Measurements from ENCODE around the gene SUGT1.

DNA sequence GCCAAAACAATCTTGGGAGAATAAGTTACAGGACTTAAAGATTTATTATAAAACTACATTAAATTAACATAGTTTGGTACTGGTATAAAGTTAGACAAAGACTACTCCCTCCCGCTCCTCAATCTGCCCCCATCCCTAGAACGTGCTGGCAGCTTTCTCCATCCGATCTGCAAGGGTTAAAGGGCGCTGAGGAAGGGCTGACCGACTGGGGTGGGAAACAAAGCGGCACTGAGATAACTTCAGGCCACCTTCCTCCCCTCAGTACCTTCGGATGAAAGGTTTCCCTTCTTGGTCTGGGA, 790 bp upstream of the SUGT1 start:
- TF ChIP-seq, protein P1, sequence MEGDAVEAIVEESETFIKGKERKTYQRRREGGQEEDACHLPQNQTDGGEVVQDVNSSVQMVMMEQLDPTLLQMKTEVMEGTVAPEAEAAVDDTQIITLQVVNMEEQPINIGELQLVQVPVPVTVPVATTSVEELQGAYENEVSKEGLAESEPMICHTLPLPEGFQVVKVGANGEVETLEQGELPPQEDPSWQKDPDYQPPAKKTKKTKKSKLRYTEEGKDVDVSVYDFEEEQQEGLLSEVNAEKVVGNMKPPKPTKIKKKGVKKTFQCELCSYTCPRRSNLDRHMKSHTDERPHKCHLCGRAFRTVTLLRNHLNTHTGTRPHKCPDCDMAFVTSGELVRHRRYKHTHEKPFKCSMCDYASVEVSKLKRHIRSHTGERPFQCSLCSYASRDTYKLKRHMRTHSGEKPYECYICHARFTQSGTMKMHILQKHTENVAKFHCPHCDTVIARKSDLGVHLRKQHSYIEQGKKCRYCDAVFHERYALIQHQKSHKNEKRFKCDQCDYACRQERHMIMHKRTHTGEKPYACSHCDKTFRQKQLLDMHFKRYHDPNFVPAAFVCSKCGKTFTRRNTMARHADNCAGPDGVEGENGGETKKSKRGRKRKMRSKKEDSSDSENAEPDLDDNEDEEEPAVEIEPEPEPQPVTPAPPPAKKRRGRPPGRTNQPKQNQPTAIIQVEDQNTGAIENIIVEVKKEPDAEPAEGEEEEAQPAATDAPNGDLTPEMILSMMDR (conservative IDR thresholded peaks at IDR 0.05; ENCODE audit: low read depth in 2 of 2), result no peak
- TF ChIP-seq, protein P2, sequence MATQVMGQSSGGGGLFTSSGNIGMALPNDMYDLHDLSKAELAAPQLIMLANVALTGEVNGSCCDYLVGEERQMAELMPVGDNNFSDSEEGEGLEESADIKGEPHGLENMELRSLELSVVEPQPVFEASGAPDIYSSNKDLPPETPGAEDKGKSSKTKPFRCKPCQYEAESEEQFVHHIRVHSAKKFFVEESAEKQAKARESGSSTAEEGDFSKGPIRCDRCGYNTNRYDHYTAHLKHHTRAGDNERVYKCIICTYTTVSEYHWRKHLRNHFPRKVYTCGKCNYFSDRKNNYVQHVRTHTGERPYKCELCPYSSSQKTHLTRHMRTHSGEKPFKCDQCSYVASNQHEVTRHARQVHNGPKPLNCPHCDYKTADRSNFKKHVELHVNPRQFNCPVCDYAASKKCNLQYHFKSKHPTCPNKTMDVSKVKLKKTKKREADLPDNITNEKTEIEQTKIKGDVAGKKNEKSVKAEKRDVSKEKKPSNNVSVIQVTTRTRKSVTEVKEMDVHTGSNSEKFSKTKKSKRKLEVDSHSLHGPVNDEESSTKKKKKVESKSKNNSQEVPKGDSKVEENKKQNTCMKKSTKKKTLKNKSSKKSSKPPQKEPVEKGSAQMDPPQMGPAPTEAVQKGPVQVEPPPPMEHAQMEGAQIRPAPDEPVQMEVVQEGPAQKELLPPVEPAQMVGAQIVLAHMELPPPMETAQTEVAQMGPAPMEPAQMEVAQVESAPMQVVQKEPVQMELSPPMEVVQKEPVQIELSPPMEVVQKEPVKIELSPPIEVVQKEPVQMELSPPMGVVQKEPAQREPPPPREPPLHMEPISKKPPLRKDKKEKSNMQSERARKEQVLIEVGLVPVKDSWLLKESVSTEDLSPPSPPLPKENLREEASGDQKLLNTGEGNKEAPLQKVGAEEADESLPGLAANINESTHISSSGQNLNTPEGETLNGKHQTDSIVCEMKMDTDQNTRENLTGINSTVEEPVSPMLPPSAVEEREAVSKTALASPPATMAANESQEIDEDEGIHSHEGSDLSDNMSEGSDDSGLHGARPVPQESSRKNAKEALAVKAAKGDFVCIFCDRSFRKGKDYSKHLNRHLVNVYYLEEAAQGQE (IDR thresholded peaks at IDR 0.05; ENCODE audit: unreplicated experiment), result no peak
- TF ChIP-seq POLR2AphosphoS5 (IDR thresholded peaks at IDR 0.05; ENCODE audit: low read depth) (no peak), EZH2phosphoT487 (IDR thresholded peaks at IDR 0.05; ENCODE audit: unreplicated experiment) (no peak)

Data from GM23338 (cell line).